ENCODE data around the gene ATG16L1. TPM values are rescaled to one million over a fixed set of nuclear protein-coding genes. Genes with fewer than 3 reads are reported as not detected.

ATG16L1 gene
- total RNA-seq, 4 donors from 2014 or later, result 38.6 to 77.2 (median 49.4) TPM

GRCh38 chr2:233247744-233248143 lies 3.7 kb upstream of the ATG16L1 start:
- H3K4me1 ChIP-seq, result peaks cover 7% of the 10 kb centered on the region
- TF ChIP-seq POLR2AphosphoS5 (IDR thresholded peaks at IDR 0.05), result no peak
- TF ChIP-seq CTCF (IDR thresholded peaks at IDR 0.05), result no peak
- TF ChIP-seq POLR2A (IDR thresholded peaks at IDR 0.05), result no peak
- TF ChIP-seq EP300 (IDR thresholded peaks at IDR 0.05), result no peak
- H3K9me3 ChIP-seq, result no peaks in the 10 kb centered on the region
- no peaks in the 10 kb centered on the region for H3K27me3 ChIP-seq
- no peak overlapping the region for H3K4me3 ChIP-seq
- H3K27ac ChIP-seq, result no peak overlapping the region
- no peak for DNase-seq (ENCODE audit: low spot score in 2 of 2)
- H3K36me3 ChIP-seq, result no peaks in the 10 kb centered on the region

- H3K4me1 ChIP-seq, result peaks cover 20% of the 10 kb centered on the region
- no peaks in the 10 kb centered on the region for H3K27me3 ChIP-seq
- TF ChIP-seq CTCF (IDR thresholded peaks at IDR 0.05), result no peak
- no peak for TF ChIP-seq EP300 (IDR thresholded peaks at IDR 0.05)
- no peak for TF ChIP-seq POLR2A (IDR thresholded peaks at IDR 0.05)
- TF ChIP-seq POLR2AphosphoS5 (IDR thresholded peaks at IDR 0.05), result no peak
- no peaks in the 10 kb centered on the region for H3K36me3 ChIP-seq
- H3K9me3 ChIP-seq, result no peaks in the 10 kb centered on the region
- no peak overlapping the region for H3K27ac ChIP-seq
- 68% methylated on average over 7 of the region's 7 CpGs for WGBS
- no peak for DNase-seq (ENCODE audit: low spot score in 2 of 2)
- no peak overlapping the region for H3K4me3 ChIP-seq
Observed at GRCh38 chr2:233248999-233249398, 2.5 kb upstream of the ATG16L1 start.

- Histone ChIP-seq H3K36me3 (peaks cover 2% of the 10 kb centered on the region), H3K27me3 (no peaks in the 10 kb centered on the region), H3K9me3 (no peaks in the 10 kb centered on the region), H3K4me1 (peaks cover 27% of the 10 kb centered on the region), H3K27ac (no peak overlapping the region), H3K4me3 (no peak overlapping the region)
- TF ChIP-seq EP300 (IDR thresholded peaks at IDR 0.05), result no peak
- no peak for TF ChIP-seq POLR2AphosphoS5 (IDR thresholded peaks at IDR 0.05)
- TF ChIP-seq POLR2A (IDR thresholded peaks at IDR 0.05), result no peak
- TF ChIP-seq CTCF (IDR thresholded peaks at IDR 0.05), result no peak
- 91% methylated on average over 9 of the region's 9 CpGs for WGBS
- no peak for DNase-seq (ENCODE audit: low spot score in 2 of 2)
Observed at GRCh38 chr2:233250568-233250967, 905 bp upstream of the ATG16L1 start.

GRCh38 chr2:233250985-233251305 lies 528 bp upstream of the ATG16L1 start:
- no peak for DNase-seq (ENCODE audit: low spot score in 2 of 2)
- no peaks in the 10 kb centered on the region for H3K9me3 ChIP-seq
- TF ChIP-seq EP300 (IDR thresholded peaks at IDR 0.05) (no peak), POLR2AphosphoS5 (IDR thresholded peaks at IDR 0.05) (no peak), CTCF (IDR thresholded peaks at IDR 0.05) (no peak), POLR2A (IDR thresholded peaks at IDR 0.05) (no peak)
- 50% methylated on average over 1 of the region's 1 CpG for WGBS
- H3K4me3 ChIP-seq, result peak overlapping the region; percentile 88
- peaks cover 2% of the 10 kb centered on the region for H3K36me3 ChIP-seq
- H3K4me1 ChIP-seq, result peaks cover 27% of the 10 kb centered on the region
- no peaks in the 10 kb centered on the region for H3K27me3 ChIP-seq
- peak overlapping the region; percentile 93 for H3K27ac ChIP-seq

GRCh38 chr2:233252227-233252626 lies 754 bp downstream of the ATG16L1 start:
- peaks cover 27% of the 10 kb centered on the region for H3K4me1 ChIP-seq
- under 1% methylated on average over 18 of the region's 18 CpGs for WGBS
- H3K36me3 ChIP-seq, result peaks cover 14% of the 10 kb centered on the region
- H3K27me3 ChIP-seq, result no peaks in the 10 kb centered on the region
- peak overlapping the region; percentile 88 for H3K4me3 ChIP-seq
- no peak for DNase-seq (ENCODE audit: low spot score in 2 of 2)
- no peaks in the 10 kb centered on the region for H3K9me3 ChIP-seq
- no peak for TF ChIP-seq POLR2A (IDR thresholded peaks at IDR 0.05)
- no peak for TF ChIP-seq EP300 (IDR thresholded peaks at IDR 0.05)
- TF ChIP-seq CTCF (IDR thresholded peaks at IDR 0.05), result no peak
- no peak for TF ChIP-seq POLR2AphosphoS5 (IDR thresholded peaks at IDR 0.05)
- H3K27ac ChIP-seq, result peak overlapping the region; percentile 93
